ENCODE results near the gene GRIN1. TPM values are rescaled to one million over a fixed set of nuclear protein-coding genes. Genes with fewer than 3 reads are reported as not detected.

GRIN1 gene
- total and polyA plus RNA-seq, 10 of the 15 experiments (the other 5 are each of a cell fraction or from before 2014, with no cell fraction given) = 0.05 to 0.10 (median 0.06) TPM; not detected in 6

- TF ChIP-seq PKNOX1 (IDR thresholded peaks at IDR 0.05) (no peak), RUNX3 (IDR thresholded peaks at IDR 0.05; ENCODE audit: low read length) (no peak)
These were observed 79.3 kb downstream of the GRIN1 start (continued) for GRCh38 chr9:137218212-137218753.

Small RNAs within 50 kb of the gene (microRNA-seq; reads per million reads assigned to microRNA genes)
- 0.56 reads per million for gene MIR3621

Small RNAs within 50 kb of the gene (small RNA-seq; reads per million reads assigned to genes)
- gene MIR3621 = not detected
- gene RF00153 = not detected

Other genes starting within 250 kb of the GRIN1 start
Only the 7 nearest of the 31 such genes appear.
- gene MAN1B1, start 52.2 kb upstream of the GRIN1 start, total RNA-seq (2014; rRNA removed) = 27.2 and 34.1 TPM in 2 replicates
- gene MAN1B1, start 52.2 kb upstream of the GRIN1 start, total RNA-seq (2014; rRNA removed; fragmentation: Illumina TruSeq; extraction: Trizol) = 16.3 and 21.4 TPM in 2 replicates
- 27.1 and 33.3 TPM in 2 replicates for gene MAN1B1, start 52.2 kb upstream of the GRIN1 start, total RNA-seq (2021)
- 23.7 and 31.2 TPM in 2 replicates for gene MAN1B1, start 52.2 kb upstream of the GRIN1 start, polyA plus RNA-seq (2011; rRNA removed)
- 14.8 and 23.5 TPM in 2 replicates for gene MAN1B1, start 52.2 kb upstream of the GRIN1 start, polyA plus RNA-seq (2014; fragmentation: Illumina TruSeq; extraction: Trizol)
- gene MAN1B1, start 52.2 kb upstream of the GRIN1 start, polyA plus RNA-seq (2014; fragmentation: Nextera tagmentation; extraction: Ambion mirVana) = 1 to 10 TPM in 1 of 2 experiments, under 1 TPM in 1; 0.71 to 2.0 TPM
- gene MAN1B1, start 52.2 kb upstream of the GRIN1 start, polyA plus RNA-seq (2014; rRNA removed) = 23.4 and 28.4 TPM in 2 replicates
- gene MAN1B1, start 52.2 kb upstream of the GRIN1 start, polyA plus RNA-seq (2016; fragmentation: Nextera tagmentation; extraction: Ambion mirVana) = 10 to 100 TPM; 21.9 to 22.1 TPM
- 164 and 177 TPM in 2 replicates for gene DPP7, start 24.4 kb upstream of the GRIN1 start, total RNA-seq (2014; rRNA removed)
- gene DPP7, start 24.4 kb upstream of the GRIN1 start, total RNA-seq (2014; rRNA removed; fragmentation: Illumina TruSeq; extraction: Trizol) = 64.3 and 71.9 TPM in 2 replicates
- gene DPP7, start 24.4 kb upstream of the GRIN1 start, total RNA-seq (2021) = 227 and 245 TPM in 2 replicates
- 35.2 and 84.8 TPM in 2 replicates for gene DPP7, start 24.4 kb upstream of the GRIN1 start, polyA plus RNA-seq (2011; rRNA removed)
- 9.2 and 24.8 TPM in 2 replicates for gene DPP7, start 24.4 kb upstream of the GRIN1 start, polyA plus RNA-seq (2014; fragmentation: Illumina TruSeq; extraction: Trizol)
- 10 to 100 TPM in 1 of 2 experiments, under 1 TPM in 1; 0.68 to 10.0 TPM for gene DPP7, start 24.4 kb upstream of the GRIN1 start, polyA plus RNA-seq (2014; fragmentation: Nextera tagmentation; extraction: Ambion mirVana)
- 225 and 260 TPM in 2 replicates for gene DPP7, start 24.4 kb upstream of the GRIN1 start, polyA plus RNA-seq (2014; rRNA removed)
- 100 to 1,000 TPM; 128 to 150 TPM for gene DPP7, start 24.4 kb upstream of the GRIN1 start, polyA plus RNA-seq (2016; fragmentation: Nextera tagmentation; extraction: Ambion mirVana)
- gene LRRC26, start 30.9 kb downstream of the GRIN1 start, total RNA-seq (2014; rRNA removed) = 0.11 TPM in 1 of 2 replicates, not detected in the other
- gene LRRC26, start 30.9 kb downstream of the GRIN1 start, total RNA-seq (2014; rRNA removed; fragmentation: Illumina TruSeq; extraction: Trizol) = not detected in 2 replicates
- 0.58 and 0.64 TPM in 2 replicates for gene LRRC26, start 30.9 kb downstream of the GRIN1 start, total RNA-seq (2021)
- gene LRRC26, start 30.9 kb downstream of the GRIN1 start, polyA plus RNA-seq (2011; rRNA removed) = 0.29 TPM in 1 of 2 replicates, not detected in the other
- gene LRRC26, start 30.9 kb downstream of the GRIN1 start, polyA plus RNA-seq (2014; fragmentation: Illumina TruSeq; extraction: Trizol) = not detected in 2 replicates
- gene LRRC26, start 30.9 kb downstream of the GRIN1 start, polyA plus RNA-seq (2014; fragmentation: Nextera tagmentation; extraction: Ambion mirVana) = not detected
- gene LRRC26, start 30.9 kb downstream of the GRIN1 start, polyA plus RNA-seq (2014; rRNA removed) = 0.69 and 0.82 TPM in 2 replicates
- gene LRRC26, start 30.9 kb downstream of the GRIN1 start, polyA plus RNA-seq (2016; fragmentation: Nextera tagmentation; extraction: Ambion mirVana) = under 1 TPM; 0.33 to 0.91 TPM
- gene TMEM210, start 32.9 kb downstream of the GRIN1 start, total RNA-seq (2014; rRNA removed) = not detected in 2 replicates
- not detected in 2 replicates for gene TMEM210, start 32.9 kb downstream of the GRIN1 start, total RNA-seq (2014; rRNA removed; fragmentation: Illumina TruSeq; extraction: Trizol)
- not detected in 2 replicates for gene TMEM210, start 32.9 kb downstream of the GRIN1 start, total RNA-seq (2021)
- gene TMEM210, start 32.9 kb downstream of the GRIN1 start, polyA plus RNA-seq (2011; rRNA removed) = not detected in 2 replicates
- gene TMEM210, start 32.9 kb downstream of the GRIN1 start, polyA plus RNA-seq (2014; fragmentation: Illumina TruSeq; extraction: Trizol) = not detected in 2 replicates
- not detected for gene TMEM210, start 32.9 kb downstream of the GRIN1 start, polyA plus RNA-seq (2014; fragmentation: Nextera tagmentation; extraction: Ambion mirVana)
- gene TMEM210, start 32.9 kb downstream of the GRIN1 start, polyA plus RNA-seq (2014; rRNA removed) = not detected in 2 replicates
- not detected for gene TMEM210, start 32.9 kb downstream of the GRIN1 start, polyA plus RNA-seq (2016; fragmentation: Nextera tagmentation; extraction: Ambion mirVana)
- gene ANAPC2, start 49.4 kb downstream of the GRIN1 start, total RNA-seq (2014; rRNA removed) = 18.1 and 26.1 TPM in 2 replicates
- 12.5 and 14.2 TPM in 2 replicates for gene ANAPC2, start 49.4 kb downstream of the GRIN1 start, total RNA-seq (2014; rRNA removed; fragmentation: Illumina TruSeq; extraction: Trizol)
- 62.2 and 65.2 TPM in 2 replicates for gene ANAPC2, start 49.4 kb downstream of the GRIN1 start, total RNA-seq (2021)
- 9.0 and 20.7 TPM in 2 replicates for gene ANAPC2, start 49.4 kb downstream of the GRIN1 start, polyA plus RNA-seq (2011; rRNA removed)
- 6.0 and 12.0 TPM in 2 replicates for gene ANAPC2, start 49.4 kb downstream of the GRIN1 start, polyA plus RNA-seq (2014; fragmentation: Illumina TruSeq; extraction: Trizol)
- under 1 TPM; 0.03 to 0.04 TPM for gene ANAPC2, start 49.4 kb downstream of the GRIN1 start, polyA plus RNA-seq (2014; fragmentation: Nextera tagmentation; extraction: Ambion mirVana)
- 53.1 and 60.9 TPM in 2 replicates for gene ANAPC2, start 49.4 kb downstream of the GRIN1 start, polyA plus RNA-seq (2014; rRNA removed)
- 10 to 100 TPM; 20.2 to 21.0 TPM for gene ANAPC2, start 49.4 kb downstream of the GRIN1 start, polyA plus RNA-seq (2016; fragmentation: Nextera tagmentation; extraction: Ambion mirVana)
- 72.6 and 96.6 TPM in 2 replicates for gene SSNA1, start 49.5 kb downstream of the GRIN1 start, total RNA-seq (2014; rRNA removed)
- 48.5 and 54.2 TPM in 2 replicates for gene SSNA1, start 49.5 kb downstream of the GRIN1 start, total RNA-seq (2014; rRNA removed; fragmentation: Illumina TruSeq; extraction: Trizol)
- gene SSNA1, start 49.5 kb downstream of the GRIN1 start, total RNA-seq (2021) = 84.8 and 88.3 TPM in 2 replicates
- 33.4 and 67.6 TPM in 2 replicates for gene SSNA1, start 49.5 kb downstream of the GRIN1 start, polyA plus RNA-seq (2011; rRNA removed)
- gene SSNA1, start 49.5 kb downstream of the GRIN1 start, polyA plus RNA-seq (2014; fragmentation: Illumina TruSeq; extraction: Trizol) = 4.1 and 40.5 TPM in 2 replicates
- 10 to 100 TPM in 1 of 2 experiments, under 1 TPM in 1; 0.63 to 13.4 TPM for gene SSNA1, start 49.5 kb downstream of the GRIN1 start, polyA plus RNA-seq (2014; fragmentation: Nextera tagmentation; extraction: Ambion mirVana)
- 122 and 138 TPM in 2 replicates for gene SSNA1, start 49.5 kb downstream of the GRIN1 start, polyA plus RNA-seq (2014; rRNA removed)
- 100 to 1,000 TPM; 122 to 139 TPM for gene SSNA1, start 49.5 kb downstream of the GRIN1 start, polyA plus RNA-seq (2016; fragmentation: Nextera tagmentation; extraction: Ambion mirVana)
- 7.5 and 9.1 TPM in 2 replicates for gene TPRN, start 61.6 kb downstream of the GRIN1 start, total RNA-seq (2014; rRNA removed)
- gene TPRN, start 61.6 kb downstream of the GRIN1 start, total RNA-seq (2014; rRNA removed; fragmentation: Illumina TruSeq; extraction: Trizol) = 3.8 and 4.1 TPM in 2 replicates
- gene TPRN, start 61.6 kb downstream of the GRIN1 start, total RNA-seq (2021) = 19.5 and 19.6 TPM in 2 replicates
- 1.2 and 2.9 TPM in 2 replicates for gene TPRN, start 61.6 kb downstream of the GRIN1 start, polyA plus RNA-seq (2011; rRNA removed)
- gene TPRN, start 61.6 kb downstream of the GRIN1 start, polyA plus RNA-seq (2014; fragmentation: Illumina TruSeq; extraction: Trizol) = 0.08 and 2.0 TPM in 2 replicates
- under 1 TPM; 0.18 to 0.75 TPM for gene TPRN, start 61.6 kb downstream of the GRIN1 start, polyA plus RNA-seq (2014; fragmentation: Nextera tagmentation; extraction: Ambion mirVana)
- 9.6 and 10.8 TPM in 2 replicates for gene TPRN, start 61.6 kb downstream of the GRIN1 start, polyA plus RNA-seq (2014; rRNA removed)
- gene TPRN, start 61.6 kb downstream of the GRIN1 start, polyA plus RNA-seq (2016; fragmentation: Nextera tagmentation; extraction: Ambion mirVana) = 1 to 10 TPM; 2.0 to 3.2 TPM